Activated CD8-positive, alpha-beta T cell treated with anti-CD3 and anti-CD28 coated beads for 36 hours (primary cell): Measurements from ENCODE around the gene PLCH1. TPM values are rescaled to one million over a fixed set of nuclear protein-coding genes. Genes with fewer than 3 reads are reported as not detected.

Experiments
- ATAC-seq: fragments of 200-7000 bp; cut with Tn5 transposase; one replicate; pipeline ENCODE4 v1.10.0; 2021; ENCODE audit warnings: mild to moderate bottlenecking, moderate library complexity
- CTCF ChIA-PET: fragments of 350-600 bp; sonication (Branson Sonifier 250); formaldehyde crosslinking; loops from one replicate; lab custom pipeline; 2021; ENCODE audit warnings: antibody characterized with exemption; lab: Charles Lee
- POLR2A ChIA-PET: fragments of 350-600 bp; sonication (Branson Sonifier 250); formaldehyde crosslinking; loops from one replicate; lab custom pipeline; 2021; ENCODE audit warnings: antibody characterized with exemption; lab: Charles Lee
- DNase-seq: peaks from one replicate; pipeline ENCODE4 v3.0.0-alpha.2; 2020
- H3K27ac Mint-ChIP-seq: one replicate; pipeline ENCODE4 v1.8.0; 2021; ENCODE audit warnings: mild to moderate bottlenecking, mixed read lengths
- H3K27me3 Mint-ChIP-seq: one replicate; pipeline ENCODE4 v1.8.0; 2021; ENCODE audit warnings: mixed read lengths
- H3K36me3 Mint-ChIP-seq: one replicate; pipeline ENCODE4 v1.8.0; 2021; ENCODE audit warnings: low read depth, mixed read lengths
- H3K4me1 Mint-ChIP-seq: one replicate; pipeline ENCODE4 v1.8.0; 2021; ENCODE audit warnings: low read depth, mixed read lengths
- H3K4me3 Mint-ChIP-seq: one replicate; pipeline ENCODE4 v1.8.0; 2021; ENCODE audit warnings: mild to moderate bottlenecking, moderate library complexity, mixed read lengths
- H3K9me3 Mint-ChIP-seq: one replicate; pipeline ENCODE4 v1.8.0; 2021; ENCODE audit warnings: mixed read lengths
- CTCF ChIP-seq: fragments of 200-600 bp; IDR thresholded peaks from one replicate; pipeline ENCODE4 v1.8.0; 2022; ENCODE audit warnings: antibody characterized with exemption, mild to moderate bottlenecking
- intact Hi-C: fragments of 100-400 bp; cut with micrococcal nuclease; formaldehyde crosslinking; loops from one replicate; pipeline ENCODE4 v1.10.0; 2022
- total RNA-seq, 2 experiments: library from RNA; stranded (reverse); gene quantifications; one replicate each; pipeline ENCODE4 v1.2.3, GENCODE V29; 2021

PLCH1 gene
- total RNA-seq, 2 experiments from 2014 or later: 0.20 to 0.32 TPM

- Mint-ChIP-seq H3K4me1 (no peaks in the 10 kb centered on the region), H3K9me3 (no peaks in the 10 kb centered on the region), H3K27me3 (no peaks in the 10 kb centered on the region), H3K27ac (no peak overlapping the region), H3K4me3 (no peak overlapping the region), H3K36me3 (no peaks in the 10 kb centered on the region)
- CTCF ChIA-PET: no interaction called here
- POLR2A ChIA-PET: no interaction called here
- DNase-seq (no peak), ATAC-seq (no peak)
- TF ChIP-seq CTCF: no peak
- intact Hi-C loops: no loop called here
Observed at GRCh38 chr3:155661042-155661441, 83.8 kb downstream of the PLCH1 start.

GRCh38 chr3:155658671-155659261 is 86.1 kb downstream of the PLCH1 start:
- no peak overlapping the region for H3K27ac Mint-ChIP-seq
- no peaks in the 10 kb centered on the region for H3K27me3 Mint-ChIP-seq
- H3K4me1 Mint-ChIP-seq: no peaks in the 10 kb centered on the region
- no peak for TF ChIP-seq CTCF
- ATAC-seq: no peak
- POLR2A ChIA-PET: no interaction called here
- no peak for DNase-seq
- CTCF ChIA-PET: interaction anchor here (0.9 kb wide), 1 partner anchor 43 kb away, joined by 3 read pairs; no protein-coding TSS in a partner anchor
- intact Hi-C loops: no loop called here
- H3K4me3 Mint-ChIP-seq: no peak overlapping the region
- H3K36me3 Mint-ChIP-seq: no peaks in the 10 kb centered on the region
- no peaks in the 10 kb centered on the region for H3K9me3 Mint-ChIP-seq

GRCh38 chr3:155658006-155658405 is 86.9 kb downstream of the PLCH1 start:
- ATAC-seq: no peak
- CTCF ChIA-PET: no interaction called here

GRCh38 chr3:155657161-155657560 is 87.7 kb downstream of the PLCH1 start:
- H3K36me3 Mint-ChIP-seq: no peaks in the 10 kb centered on the region
- no peaks in the 10 kb centered on the region for H3K27me3 Mint-ChIP-seq
- no peak for TF ChIP-seq CTCF
- ATAC-seq: no peak
- intact Hi-C loops: no loop called here
- ChIA-PET CTCF (no interaction called here), POLR2A (no interaction called here)
- no peaks in the 10 kb centered on the region for H3K9me3 Mint-ChIP-seq
- no peaks in the 10 kb centered on the region for H3K4me1 Mint-ChIP-seq
- no peak for DNase-seq
- H3K4me3 Mint-ChIP-seq: no peak overlapping the region
- H3K27ac Mint-ChIP-seq: no peak overlapping the region

More at GRCh38 chr3:155658006-155658405, 86.9 kb downstream of the PLCH1 start:
- H3K27ac Mint-ChIP-seq: no peak overlapping the region
- no peaks in the 10 kb centered on the region for H3K27me3 Mint-ChIP-seq
- no peak for TF ChIP-seq CTCF
- no peak for DNase-seq
- H3K4me1 Mint-ChIP-seq: no peaks in the 10 kb centered on the region
- H3K9me3 Mint-ChIP-seq: no peaks in the 10 kb centered on the region
- intact Hi-C loops: no loop called here
- POLR2A ChIA-PET: no interaction called here
- no peaks in the 10 kb centered on the region for H3K36me3 Mint-ChIP-seq
- no peak overlapping the region for H3K4me3 Mint-ChIP-seq

GRCh38 chr3:155656466-155656865 is 88.4 kb downstream of the PLCH1 start:
- intact Hi-C loops: no loop called here
- no peak overlapping the region for H3K4me3 Mint-ChIP-seq
- CTCF ChIA-PET: no interaction called here

More at GRCh38 chr3:155656466-155656865, 88.4 kb downstream of the PLCH1 start:
- H3K27ac Mint-ChIP-seq: no peak overlapping the region
- no peak for ATAC-seq
- no peaks in the 10 kb centered on the region for H3K4me1 Mint-ChIP-seq
- no peak for TF ChIP-seq CTCF
- DNase-seq: no peak
- no peaks in the 10 kb centered on the region for H3K36me3 Mint-ChIP-seq
- POLR2A ChIA-PET: no interaction called here
- no peaks in the 10 kb centered on the region for H3K9me3 Mint-ChIP-seq
- H3K27me3 Mint-ChIP-seq: no peaks in the 10 kb centered on the region
